Stimulated activated CD8-positive, alpha-beta memory T cell treated with anti-CD3 and anti-CD28 coated beads, Interleukin-4, amount 100 ng/mL, for 1 hour (primary cell): ENCODE measurements around the gene SOWAHA.

Experiments used
- DNase-seq, 2 donors: peaks; one replicate each; pipeline ENCODE4 v3.0.0-alpha.2; 2020; ENCODE audit warnings: low read depth in 2 of 2, low spot score in 1 of 2

SOWAHA gene

DNA sequence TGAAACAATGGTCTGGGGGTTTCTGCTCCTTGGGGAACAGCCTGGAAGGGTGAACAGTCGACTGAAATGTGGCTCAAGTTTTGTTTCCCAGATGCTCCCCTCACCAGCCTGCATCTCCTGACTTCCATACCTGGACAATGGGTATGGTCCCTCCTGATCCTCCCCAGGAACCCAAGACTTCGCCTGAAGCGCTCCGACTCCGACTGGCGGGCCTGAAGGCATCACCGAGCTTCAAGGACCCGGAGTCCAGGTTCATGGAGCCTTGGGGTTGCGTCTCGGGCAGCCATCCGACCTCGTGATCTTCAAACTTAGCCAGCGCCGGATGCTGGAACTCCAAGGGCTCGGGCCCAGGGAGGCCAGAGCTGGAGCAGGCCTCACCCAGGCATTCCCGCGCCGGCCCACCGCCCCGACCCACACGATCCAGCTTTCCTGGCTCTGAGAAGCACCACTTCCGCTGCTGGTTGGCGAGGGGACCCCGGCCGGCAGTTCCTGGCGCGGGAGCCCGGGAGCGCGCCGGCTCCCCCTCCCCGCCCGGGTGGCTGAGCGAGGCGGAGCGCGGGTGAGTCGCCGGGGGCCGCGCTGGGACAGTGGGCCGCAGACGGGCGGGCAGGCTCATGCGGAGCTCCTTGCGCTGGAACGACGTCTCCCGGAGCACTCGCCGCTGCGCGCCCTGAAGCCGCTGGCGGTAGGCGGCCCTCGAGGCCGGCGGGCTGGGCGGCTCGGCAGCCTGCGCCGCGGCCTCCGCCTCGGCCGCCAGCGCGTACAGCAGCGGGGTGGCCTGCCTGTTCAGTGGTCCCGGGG lies 12.1 kb downstream of the SOWAHA start:
- no peak for DNase-seq

DNA sequence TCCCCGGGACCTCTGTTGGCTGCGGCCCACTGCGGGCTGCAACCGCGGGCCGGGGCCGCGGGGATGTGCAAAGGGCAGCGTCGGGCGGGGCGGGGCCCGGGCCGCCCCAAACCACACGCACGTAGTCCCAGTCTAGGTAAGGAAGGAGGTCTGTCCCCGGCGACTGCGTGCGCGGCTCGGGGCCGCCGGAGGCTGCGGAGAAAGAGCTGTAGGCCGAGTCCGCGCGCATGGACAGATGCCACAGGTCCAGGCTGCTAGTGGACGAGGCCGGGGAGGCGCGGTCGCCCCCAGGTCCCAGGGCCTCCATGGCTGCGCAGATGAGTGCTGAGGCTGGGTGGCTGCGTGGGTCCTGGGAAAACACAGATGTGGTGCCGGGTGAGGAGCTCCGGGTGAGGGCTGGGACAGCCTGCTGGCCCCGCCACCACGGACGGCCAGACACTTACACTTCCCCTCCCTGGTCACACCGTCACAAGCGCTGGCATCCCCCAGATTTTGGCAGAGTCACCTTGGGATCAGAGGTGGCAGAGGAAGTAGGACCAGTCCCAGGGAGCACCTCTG lies 12.8 kb downstream of the SOWAHA start:
- no peak for DNase-seq

DNA sequence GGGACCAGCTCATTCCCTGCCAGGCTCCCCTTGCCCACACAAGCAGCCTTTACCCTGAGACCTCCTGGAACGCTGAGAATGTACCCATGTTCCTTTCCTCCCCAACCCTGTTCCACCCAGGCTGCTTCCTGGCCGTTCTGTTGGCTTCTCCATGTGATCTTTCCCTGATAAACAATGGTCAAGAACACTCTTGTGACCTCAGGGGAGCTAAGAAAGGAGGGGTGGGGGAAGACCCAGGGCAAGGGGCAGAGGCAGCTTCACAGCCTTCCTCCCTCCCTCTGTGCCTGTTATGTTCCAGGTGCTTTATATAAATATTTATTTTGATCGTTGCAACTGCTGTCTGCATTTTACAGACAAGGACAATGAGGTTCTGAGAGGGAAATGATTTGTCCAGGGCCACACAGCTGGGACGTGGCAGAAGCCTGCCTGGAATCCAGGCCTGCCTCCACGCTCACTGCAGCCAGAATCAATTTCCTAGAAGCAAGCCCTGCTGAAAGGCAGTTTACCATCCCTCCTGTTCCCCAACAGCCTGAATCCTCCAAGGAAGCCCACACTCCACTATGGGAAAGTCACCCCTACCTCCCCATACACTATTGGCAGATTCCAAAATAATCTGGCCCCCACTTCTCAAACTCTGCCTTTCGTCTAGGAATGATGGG lies 13.5 kb downstream of the SOWAHA start:
- DNase-seq: no peak

DNA sequence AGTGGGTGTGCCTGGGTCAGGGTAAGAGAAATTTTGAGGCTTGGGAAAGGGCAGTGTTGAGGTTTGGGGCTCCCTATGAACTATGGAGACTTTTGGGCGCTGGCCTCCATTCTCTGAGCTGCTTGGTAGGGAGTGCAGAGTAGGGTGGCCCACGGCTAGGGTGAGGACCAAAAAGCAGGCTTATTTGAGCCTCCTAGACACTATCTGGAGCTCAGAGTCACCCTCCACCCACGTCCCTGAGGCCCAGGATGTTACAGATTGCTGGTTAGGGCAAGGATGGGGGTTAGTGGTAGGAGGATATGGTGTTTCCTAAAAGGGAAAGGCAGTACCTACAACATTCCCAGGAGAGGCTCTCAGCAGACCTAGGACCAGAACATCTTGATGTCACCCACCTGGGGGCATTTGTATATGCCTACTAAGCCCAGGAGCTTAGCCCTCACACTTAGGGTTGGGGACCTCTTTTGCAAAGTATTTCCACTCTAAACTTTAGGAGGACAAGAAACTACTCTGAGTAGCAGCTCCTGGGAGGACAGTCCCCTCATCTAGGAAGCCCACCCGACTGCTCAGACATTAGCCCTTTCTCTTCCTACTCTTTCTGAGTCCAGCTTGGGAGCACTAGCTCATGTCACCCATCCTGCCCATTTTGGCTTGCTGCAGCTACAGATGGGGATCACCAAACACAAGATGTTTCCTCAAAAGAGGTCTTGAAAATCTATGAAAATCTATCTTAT lies 15.0 kb downstream of the SOWAHA start:
- DNase-seq: no peak

DNA sequence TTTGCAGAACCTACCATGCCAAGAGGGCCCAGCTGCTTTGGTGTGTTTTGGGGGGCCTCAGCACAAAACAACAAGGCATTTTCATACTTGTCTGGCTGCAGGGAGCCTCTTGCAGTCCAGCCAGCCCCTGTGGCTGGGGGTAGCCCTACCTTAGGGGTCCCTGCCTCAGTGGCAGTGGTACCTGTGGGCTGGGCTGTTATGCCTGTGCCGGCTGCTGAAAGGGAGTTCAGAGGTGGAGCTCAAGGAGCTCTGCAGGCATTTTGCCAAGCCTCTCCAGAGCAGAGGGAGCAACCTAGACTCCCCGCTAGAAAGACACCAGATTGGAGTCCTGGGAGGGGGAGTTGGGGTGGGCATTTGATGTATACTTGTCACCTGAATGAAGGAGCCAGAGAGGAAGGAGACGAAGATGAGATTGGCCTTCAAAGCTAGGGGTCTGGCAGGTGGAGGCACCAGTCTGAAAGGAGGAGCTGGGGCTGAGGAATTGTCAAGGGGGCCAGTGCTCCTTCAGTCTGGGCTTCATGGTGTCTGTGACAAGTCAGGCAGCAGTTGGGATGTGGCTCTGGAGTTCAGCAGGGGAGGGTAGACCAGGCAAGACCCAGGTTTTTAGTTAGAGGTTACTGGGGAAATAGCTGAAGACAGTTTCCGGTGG lies 15.9 kb downstream of the SOWAHA start:
- DNase-seq: no peak

DNA sequence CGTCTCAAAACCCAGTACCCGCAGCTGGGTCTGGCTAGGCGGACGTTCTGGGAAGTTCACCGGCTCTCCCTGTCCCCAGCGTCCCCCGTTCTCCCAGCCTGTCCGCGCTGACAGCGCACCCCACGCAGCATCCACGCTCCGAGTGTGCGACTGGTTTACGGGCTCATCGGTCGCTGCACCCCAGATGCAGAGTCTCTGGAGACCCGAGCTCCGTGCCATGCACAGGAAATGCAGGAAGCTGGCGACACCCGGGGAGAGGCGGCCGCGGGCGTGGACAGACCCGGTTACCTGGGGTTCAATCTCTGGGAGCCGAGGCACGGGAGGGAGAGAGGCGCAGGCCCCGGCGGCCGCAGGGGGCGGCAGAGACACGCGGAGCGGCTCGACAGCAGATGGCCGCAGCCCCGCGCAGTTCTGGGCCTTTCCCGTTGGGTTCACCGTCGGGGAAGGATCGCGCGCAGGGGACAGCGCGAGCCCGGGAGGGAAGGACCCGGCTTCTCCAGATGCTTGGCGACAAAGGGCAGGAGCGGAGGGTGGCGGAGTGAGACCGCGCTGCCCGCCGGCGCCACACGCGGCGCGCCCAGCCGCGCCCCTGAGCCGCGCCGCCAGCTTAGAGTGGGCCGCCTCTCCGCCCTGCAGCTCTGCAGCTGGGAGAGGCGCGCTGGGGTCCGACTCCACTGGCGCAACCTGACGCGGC lies 16.8 kb downstream of the SOWAHA start:
- peak; percentile 33 to 44 for DNase-seq

DNA sequence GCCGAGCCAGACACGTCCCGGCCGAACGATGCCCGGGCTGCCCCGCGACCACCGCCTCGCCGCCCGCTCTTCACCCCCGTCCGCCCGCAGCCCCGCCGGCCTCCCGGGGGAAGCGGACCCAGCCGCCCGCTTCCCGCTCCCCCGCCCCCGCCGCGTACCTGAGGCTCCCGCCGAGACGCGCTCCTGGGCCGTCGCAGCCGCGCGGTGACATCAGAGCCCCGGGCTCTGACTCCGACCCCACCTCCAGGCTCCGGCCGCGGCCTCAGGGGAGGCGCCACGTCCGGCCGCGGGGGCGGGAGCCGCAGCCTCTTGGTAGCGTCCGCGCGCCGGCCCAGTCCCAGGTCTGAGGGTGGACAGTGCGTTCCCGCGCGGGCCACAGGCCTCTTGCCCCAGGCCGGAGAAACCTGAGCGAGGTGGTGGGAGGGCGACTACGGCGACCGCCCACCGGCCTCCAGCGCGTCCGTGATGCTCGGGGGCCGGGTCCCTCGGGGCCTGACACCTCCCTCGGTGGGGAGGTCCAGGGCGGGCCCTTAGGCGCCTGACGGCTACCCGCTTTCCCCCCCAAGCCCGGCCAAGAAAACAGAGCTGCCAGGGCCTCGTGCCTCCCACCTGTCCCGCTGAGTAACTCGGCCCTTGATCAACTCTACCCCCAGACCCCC lies 17.5 kb downstream of the SOWAHA start, which contains the start of gene SHROOM1:
Gene SHROOM1 (minus strand): TSS at position 212 of the 659 bp plus-strand sequence. CDS start 4,507 bp downstream, outside the sequence.
- DNase-seq: no peak

DNA sequence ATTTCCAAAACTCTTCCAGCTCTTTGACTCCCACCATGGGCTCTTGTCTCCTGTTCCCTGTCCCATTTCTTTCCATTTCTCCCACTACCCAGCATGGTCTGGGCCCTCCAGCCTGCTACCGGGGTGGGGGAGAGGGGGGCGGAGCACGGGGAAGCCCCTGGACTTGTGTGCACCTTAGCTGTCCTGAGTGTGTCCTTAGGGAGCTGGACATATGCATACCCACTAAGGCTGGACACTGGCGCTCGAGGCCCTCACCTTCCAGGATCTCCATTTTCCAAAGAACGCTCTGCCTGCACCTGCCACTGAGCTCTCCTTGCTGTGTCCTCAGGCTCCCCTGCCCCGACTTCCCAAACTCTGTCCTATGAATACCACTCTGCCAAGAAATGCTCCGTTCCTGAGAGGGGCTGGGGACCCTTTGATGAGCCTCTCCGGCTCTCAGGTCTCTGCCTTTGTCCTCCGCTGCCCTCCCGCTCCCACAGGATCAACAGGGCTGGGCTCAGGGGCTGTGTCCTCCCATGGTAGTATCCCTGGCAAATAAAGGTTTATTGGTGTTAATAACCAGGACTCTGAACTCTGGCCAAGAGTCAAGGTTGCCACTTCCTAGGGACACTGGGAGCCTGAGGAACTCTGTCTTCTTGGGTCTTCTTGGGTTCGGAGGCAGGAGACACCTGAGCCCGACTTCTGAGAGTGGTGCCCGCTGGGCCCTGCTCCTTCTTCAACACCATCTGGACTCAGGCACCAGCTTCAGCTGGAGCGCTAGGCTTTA lies 18.2 kb downstream of the SOWAHA start:
- DNase-seq: no peak

DNA sequence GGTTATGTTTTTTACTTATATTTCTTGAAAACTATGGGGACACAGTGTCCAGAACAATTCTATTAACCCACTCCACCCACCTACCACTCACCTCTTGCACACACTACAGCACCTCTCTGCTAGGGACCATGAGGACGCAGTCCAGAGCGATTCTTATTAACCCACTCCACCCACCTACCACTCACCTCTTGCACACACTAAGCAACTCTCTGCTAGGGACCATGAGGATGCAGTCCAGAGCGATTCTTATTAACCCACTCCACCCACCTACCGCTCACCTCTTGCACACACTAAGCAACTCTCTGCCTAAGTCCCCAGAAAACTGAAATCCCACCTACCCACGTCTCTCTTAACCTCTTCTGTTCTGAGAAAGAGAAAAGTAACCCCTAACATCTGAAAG lies 19.5 kb downstream of the SOWAHA start:
- no peak for DNase-seq

DNA sequence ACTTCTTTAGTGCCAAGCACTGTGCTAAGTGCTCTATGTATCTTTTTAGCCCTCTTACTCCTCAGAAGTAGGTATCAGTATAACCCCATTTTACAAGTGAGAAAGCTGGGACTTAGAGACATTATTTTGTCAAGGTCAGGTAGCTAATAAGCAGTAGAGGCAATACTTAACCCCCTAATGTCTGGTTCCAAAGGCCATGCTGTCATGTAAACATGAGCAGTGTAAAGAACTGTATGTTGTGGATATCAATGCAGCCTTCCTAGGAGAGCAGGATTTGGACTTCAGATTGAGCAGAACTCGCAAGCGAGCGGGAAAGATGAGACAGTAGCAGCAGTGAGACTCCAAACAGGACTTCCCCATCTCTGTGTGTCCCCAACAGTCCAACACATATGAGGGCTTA lies 21.0 kb downstream of the SOWAHA start:
- no peak for DNase-seq

DNA sequence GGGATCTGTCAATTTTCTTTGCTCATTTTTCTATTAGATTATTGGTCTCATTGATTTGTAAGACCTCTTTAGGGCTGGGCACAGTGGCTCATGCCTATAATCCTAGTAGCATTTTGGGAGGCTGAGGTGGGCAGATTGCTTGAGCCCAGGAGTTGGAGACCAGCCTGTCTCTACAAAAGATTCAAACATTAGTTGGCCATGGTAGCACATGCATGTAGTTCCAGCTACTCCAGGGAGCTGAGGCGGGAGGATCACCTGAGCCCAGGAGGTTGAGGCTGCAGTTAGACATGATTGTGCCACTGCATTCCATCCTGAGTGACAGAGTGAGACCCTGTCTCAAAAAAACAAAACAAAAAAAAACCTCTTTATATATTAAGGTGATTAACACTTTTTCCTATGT lies 23.8 kb downstream of the SOWAHA start:
- no peak for DNase-seq

DNA sequence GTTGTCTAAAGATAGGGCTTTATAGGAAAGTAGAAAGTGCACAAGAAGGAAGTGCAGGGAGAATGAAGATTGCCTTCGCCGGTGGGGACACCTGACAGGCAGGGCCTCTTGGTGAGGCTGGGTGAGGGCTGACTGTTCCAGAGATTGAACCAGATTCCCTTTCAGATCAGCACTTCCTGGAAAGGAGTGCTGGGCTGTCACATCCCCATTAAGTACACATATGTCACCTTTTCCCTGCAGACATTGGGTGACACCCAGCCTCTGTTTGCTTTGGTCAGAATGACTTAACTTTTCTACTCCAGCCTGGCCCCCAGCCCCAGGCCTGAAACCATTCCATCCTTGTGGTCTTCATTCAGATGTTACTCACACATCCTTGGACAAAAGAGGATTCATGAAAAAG lies 24.8 kb downstream of the SOWAHA start:
- DNase-seq: no peak

DNA sequence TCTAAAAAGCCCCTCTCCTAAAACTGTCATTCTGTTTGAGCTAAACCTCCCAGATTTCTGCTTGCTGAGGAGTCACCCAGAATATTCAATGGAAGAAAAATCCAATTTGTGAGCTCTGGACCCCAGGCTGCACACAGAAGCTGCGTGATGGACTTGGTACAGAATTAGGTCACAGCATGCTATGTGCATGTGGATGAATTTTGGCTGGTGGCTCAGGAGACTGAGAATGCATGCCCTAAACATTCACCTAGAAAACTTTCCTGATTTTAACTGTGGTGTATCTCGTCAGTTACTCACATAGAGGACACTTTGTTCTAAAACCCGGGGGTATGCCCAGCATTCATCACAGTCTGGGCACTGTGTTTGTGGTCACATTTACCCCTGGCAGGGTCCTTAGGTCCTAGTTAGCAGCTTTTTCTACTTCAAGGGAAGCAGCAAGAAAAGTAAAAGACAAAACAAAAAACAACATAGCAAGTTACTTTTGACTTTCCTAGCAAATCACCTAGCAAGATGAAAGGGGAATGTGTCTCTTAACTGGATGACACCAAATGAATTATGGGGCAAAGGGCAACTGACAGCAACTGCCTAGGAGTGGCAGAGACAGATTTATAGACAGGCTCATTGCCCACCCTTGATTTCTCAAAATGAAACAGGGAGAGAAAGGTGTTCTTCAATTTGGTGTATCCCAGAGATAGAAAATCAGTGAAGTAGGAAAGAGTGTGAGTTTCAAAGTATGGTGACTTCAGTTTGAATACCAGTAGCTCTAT lies 25.6 kb downstream of the SOWAHA start:
- no peak for DNase-seq

DNA sequence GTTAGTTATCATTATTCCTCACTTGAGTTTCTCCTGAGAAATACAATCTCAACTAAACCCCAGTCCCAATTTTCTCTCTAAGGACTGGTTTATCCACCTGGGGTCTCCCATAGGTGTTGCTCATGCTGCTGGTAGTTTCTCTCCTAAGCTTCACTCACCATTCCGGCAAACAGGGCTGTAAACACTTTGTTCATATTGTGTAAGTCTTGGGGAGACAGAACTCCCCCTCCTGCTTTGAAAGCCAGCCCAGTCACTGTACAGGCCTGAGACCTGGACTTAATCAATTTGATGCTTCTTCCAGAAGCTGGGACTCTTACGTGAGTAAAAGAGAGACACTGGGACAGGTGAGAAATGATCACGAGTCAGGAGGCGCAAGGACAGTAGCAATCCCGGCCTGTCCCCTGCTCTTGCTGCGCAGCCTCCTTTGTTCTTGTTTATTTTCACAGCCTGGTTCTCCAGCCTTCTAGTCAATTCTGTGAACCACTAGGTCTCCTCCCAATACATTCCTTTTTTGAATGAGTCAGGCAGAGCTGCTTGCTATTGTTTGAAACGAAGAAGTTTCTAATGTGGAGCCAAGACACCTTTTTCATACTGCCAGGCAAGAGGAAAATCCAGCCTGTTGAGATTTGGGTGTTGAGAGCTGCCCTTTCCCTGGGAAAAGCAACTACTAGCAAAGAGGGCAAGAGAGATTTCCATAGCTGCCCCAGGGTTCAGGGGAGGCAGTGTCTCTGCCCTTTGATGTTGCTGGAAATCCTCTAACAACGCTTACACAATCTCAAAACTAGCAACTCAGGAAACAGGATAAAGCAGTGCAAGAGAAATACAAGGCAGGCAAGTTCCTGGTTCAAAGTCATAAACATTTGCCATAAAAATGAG lies 26.6 kb downstream of the SOWAHA start:
- no peak for DNase-seq

DNA sequence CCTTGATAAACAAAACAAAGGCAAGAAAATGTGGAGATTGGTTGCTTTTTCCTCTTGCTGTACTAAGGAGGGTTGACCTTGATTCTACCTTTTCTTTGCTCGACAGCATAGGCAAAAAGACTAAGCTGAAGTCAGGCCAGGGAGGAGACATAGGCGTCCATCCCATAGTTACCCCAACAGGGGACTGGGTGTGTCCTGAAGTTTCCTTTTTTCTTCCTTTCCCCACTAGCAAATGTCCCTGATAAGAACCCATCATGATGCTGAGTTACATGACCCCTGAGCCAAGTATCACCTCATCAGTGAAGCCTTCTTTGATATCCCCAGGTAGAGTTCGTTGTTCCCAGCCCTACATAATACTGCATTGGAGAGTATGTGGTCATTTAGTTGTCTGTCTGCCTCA lies 27.2 kb downstream of the SOWAHA start:
- DNase-seq: no peak

DNA sequence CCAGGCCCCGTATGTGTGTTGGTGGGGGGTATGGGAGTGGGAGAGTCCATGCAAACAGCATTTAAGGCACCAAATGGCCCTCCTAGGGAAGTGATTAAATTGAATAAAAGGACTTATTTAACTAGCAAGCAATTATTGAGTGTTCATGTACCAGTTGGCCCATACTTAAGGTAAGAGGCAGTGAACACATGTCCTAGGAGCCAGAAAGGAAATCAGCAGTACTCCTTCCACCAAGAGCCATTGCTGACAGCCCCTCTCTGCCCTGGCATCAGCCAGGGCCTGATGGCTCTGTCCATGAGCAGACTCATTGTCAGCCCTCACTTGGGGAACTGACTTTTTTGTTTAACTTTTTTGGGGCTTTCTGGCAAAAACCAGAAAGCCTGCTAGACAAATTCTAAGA lies 27.8 kb downstream of the SOWAHA start:
- no peak for DNase-seq

DNA sequence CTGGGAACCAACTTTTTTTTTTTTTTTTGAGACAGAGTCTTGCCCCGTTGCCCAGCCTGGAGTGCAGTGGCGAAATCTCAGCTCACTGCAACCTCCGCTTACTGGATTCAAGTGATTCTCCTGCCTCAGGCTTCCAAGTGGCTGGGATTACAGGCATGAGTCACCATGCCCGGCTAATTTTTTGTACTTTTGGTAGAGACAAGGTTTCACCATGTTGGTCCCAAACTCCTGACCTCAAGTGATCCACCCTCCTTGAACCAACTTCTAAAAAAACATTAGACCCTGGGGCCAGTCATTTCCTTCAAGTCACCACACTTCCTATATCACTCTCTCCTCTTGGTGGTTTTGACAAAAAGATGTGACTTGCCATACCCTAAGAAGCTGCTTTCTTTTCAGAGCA lies 28.2 kb downstream of the SOWAHA start:
- no peak for DNase-seq

DNA sequence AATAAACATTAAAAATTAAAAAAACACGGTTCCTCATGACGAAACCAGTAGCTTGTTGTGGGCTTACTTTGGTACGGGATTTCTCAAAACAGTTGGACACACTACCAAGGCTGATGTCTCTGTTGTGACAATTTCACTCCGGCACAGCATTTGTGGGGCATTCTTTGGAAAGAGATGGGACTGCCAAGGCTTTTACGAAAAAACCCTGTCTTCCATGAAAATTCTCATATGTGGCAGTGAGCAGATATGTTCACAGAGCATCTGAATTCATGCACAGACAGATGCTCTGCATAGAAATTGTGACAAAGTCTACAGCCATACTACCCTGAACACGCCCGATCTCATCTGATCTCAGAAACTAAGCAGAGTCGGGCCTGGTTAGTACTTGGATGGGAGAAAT lies 35.2 kb downstream of the SOWAHA start:
- DNase-seq: no peak
